ENCODE data around the gene RFX1.
"Not testable (repeated sequence)": the region's sequence is repeated elsewhere in the genome, so short reads cannot be mapped to it uniquely, and the experiment has no call there.

Gene RFX1

DNA sequence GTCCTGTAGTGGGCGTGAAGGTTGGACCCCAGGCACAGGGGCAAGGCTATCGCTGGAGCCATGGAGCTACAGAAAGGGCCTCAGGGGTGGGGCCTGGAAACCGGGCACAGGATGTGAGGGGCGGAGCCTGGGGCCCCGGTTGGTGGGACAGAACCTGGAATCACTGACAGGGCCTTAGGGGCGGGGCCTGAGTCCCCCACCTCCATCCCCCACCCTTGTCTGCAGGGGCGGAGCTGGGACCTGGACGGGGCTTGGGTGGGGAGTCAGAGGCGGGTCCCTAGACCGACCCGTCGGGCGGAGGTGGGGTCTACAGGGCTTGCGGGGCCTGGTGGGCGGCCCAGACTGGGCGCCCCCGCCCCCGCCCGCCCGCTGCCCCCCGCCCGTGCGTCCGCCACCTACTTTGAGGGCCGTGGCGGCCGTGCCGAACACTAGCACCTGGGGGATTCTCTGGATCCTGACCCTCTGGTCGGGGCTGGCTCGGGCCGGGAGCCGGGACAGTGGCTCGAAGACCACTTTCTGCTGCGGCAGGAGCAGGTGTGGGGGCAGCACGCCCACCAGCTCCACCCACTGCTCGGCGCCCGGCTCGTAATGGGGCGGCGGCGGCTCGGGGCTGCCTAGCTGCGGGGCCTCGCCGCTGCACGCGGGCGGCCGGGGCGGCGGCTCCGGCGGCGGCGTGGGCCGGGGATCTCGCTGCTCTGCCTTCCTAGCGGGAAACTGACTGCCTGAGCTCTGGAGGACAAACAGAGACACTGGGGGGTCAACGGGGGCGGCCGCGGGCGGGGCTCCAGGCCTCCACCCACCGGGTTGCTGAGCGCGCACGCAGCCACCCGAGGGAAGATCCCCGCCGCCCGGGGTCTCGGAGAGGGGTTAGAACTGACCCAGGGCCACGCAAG lies 27.5 kb downstream of the RFX1 start:
- DNase-seq: no peak

DNA sequence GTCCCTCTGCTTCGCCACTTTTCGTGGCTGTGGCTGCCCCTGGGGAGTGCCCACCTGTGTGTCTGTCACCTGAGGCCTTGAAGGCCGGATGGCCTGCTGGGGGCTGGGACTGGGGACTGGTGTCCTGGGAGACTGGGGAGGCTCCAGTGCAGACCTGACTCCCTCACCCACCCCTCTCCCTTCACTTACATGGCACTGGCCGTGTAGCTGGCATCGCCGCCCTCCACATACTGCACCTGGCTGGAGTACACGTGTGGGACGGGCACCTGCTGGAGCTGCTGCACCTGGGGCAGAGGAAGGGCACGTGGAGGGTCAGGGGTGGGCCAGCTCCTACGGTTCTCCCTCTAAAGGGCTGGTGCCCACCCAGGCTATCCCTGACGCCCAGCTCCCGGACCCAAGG lies 28.3 kb downstream of the RFX1 start:
- DNase-seq: no peak

DNA sequence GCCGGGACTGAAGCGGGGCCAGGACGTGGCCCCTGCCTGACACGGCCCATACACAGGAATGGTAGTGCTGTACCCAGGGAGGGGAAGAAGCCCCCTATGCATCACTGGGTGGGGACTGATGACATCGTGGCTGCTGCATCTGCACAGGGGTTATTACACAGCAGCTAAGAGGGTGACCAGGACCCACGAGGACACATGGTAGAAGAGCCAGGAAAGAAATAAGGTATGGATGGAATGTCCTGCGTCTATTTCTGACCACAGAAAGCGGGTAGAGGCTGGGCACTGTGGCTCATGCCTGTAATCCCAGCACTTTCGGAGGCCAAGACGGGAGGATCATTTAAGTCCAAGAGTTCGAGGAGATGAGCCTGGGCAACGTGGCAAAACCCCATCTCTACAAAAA lies 29.7 kb downstream of the RFX1 start:
- DNase-seq: no peak

DNA sequence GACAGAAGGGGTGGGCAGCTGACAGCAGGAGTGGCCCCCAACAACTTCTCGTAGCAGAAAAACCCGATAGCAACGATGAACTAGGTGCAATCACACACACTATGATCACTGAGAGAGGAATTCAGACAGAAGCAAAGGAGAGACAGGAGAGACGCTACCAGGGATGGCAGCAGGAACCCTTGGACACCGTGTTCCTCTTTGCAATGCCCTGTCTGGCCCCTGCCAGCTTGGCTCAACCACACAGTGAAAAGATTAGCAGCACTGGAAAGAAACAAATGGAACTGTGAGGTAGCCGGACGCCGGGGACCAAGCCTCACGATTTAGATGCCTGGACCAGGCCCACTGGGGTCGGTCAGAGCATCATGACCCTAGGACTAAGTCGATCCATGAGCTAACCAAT lies 30.2 kb downstream of the RFX1 start:
- no peak for DNase-seq

DNA sequence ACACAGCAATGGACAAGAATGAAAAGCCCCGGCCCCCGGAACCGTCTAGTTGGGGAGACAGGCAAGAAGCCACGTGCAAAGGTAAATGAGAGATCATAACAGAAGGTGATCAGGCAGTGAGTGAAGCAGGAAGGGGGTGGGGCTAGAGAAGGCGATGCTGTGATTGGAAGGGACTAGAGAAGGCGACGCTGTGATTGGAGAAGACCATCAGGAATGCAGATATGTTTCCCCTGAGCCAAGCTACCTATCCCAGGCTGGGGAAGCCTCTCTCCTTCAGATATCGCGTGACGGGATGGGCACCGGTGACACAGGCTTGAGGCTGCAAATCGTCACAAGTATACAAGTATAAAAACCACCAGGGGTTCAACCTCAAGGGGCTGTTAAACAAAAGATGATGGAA lies 32.0 kb downstream of the RFX1 start:
- DNase-seq: peak; percentile 15

- DNase-seq: not testable (repeated sequence)
Observed at GRCh38 chr19:13973479-13973878, 32.6 kb downstream of the RFX1 start.

- DNase-seq: no peak
Observed at GRCh38 chr19:13972368-13973155, 33.6 kb downstream of the RFX1 start.

GRCh38 chr19:13971868-13972267 lies 34.3 kb downstream of the RFX1 start:
- not testable (repeated sequence) for DNase-seq

GRCh38 chr19:13969897-13970296 lies 36.2 kb downstream of the RFX1 start:
- no peak for DNase-seq

- no peak for DNase-seq
Observed at GRCh38 chr19:13968999-13969398, 37.1 kb downstream of the RFX1 start.

GRCh38 chr19:13968383-13968935 lies 37.7 kb downstream of the RFX1 start:
- DNase-seq: no peak

GRCh38 chr19:13967206-13967605 lies 38.9 kb downstream of the RFX1 start:
- not testable (repeated sequence) for DNase-seq

DNA sequence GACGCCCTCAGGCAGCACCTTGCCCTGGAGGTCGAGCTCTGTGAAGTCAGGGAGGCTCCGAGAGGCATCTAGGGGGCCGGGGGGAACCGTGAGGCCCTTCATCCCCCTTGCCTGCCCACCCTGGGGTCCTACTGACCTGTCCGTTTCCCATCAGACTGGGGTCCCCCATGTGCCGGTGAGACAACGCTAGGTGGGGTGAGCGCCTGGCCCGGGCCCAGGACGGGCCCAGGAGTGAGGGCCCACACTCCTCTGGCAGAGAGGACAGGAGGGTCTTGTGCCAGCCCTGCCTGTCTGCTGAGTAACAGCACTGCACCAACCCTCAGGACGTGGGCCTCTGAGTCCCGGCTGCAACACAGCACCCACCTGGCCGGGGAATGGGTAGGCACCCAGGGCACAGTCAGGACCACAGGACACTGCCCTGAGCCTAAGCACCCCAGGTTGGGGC lies 39.4 kb downstream of the RFX1 start:
- no peak for DNase-seq

DNA sequence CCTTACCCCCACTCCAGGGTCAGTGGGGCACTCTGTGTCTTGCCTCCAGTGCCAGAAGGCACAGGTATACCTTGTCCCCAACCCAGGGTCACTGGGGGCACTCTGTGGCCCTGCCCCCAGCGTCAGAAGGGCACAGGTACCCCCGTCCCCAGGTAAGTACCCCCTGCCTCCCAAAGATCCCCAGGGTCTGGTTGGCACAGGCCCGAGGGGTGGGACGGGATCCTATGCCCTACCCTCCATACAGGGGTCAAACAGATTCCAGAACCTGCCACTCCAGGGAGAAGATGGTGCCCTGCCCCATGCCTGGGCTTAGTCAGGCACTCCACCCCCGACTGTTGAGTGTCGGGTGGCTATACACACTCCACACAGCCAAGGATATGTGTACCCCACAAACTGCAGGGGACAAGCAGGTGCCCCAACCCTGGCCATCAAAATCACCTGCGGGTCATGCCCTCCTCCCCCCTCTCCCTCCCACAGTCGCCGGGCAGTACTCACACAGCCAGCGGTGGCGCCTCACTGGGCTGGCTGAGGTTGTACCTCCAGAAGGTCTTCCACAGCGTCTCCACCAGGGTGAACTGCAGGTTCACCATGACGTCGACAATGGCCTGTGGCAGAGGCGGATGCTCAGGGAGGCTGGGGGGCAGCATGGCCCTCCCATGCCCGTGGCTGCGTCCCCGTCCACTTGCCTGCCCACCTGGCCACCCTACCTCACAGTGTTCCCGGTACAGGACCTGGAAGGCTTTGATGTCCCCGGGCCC lies 40.0 kb downstream of the RFX1 start:
- DNase-seq: no peak

DNA sequence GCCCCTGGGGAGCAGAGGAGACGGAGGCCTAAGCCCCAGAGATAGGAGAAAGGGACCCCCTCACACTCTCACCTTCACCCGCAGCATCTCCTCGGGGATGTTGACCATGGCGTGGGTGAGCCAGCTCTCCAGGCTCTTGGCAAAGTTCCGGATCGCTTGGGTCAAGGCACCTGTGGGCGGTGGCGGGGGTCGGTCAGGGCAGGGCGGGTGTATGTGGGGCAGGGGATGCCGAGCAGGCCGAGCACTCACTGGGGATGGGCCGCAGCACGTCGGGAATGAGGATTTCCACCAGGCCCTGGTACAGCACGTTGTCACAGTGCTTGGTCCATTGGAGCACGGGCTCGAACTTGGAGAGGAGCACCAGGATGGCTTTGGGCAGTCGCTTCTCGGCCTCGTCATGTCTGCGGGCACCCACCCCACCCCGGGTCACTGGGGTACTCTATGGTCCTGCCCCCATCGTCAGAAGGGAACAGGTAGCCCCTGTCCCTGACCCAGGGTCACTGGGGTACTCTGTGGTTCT lies 40.7 kb downstream of the RFX1 start:
- DNase-seq: no peak

DNA sequence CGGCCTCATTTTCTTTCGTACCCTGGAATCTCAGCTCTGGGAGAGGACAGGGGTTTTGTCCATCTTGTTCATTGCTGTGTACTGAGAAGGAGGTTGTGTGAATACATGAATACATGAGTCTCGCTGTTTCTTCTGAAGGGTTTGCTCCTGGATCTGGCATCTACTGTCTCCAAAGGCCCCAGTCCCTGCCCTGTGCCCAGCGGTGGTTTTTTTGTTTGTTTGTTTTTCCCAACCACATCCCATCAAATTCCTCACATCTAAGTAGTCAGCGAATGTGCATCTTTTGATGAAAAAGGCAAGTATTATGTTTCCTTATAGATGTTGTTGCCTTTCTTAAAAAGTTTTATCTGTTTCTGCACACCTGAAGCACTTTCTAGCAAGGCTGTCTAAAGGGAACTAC lies 41.3 kb downstream of the RFX1 start:
- DNase-seq: no peak

- no peak for DNase-seq
Observed at GRCh38 chr19:13963603-13964105, 42.5 kb downstream of the RFX1 start.

DNA sequence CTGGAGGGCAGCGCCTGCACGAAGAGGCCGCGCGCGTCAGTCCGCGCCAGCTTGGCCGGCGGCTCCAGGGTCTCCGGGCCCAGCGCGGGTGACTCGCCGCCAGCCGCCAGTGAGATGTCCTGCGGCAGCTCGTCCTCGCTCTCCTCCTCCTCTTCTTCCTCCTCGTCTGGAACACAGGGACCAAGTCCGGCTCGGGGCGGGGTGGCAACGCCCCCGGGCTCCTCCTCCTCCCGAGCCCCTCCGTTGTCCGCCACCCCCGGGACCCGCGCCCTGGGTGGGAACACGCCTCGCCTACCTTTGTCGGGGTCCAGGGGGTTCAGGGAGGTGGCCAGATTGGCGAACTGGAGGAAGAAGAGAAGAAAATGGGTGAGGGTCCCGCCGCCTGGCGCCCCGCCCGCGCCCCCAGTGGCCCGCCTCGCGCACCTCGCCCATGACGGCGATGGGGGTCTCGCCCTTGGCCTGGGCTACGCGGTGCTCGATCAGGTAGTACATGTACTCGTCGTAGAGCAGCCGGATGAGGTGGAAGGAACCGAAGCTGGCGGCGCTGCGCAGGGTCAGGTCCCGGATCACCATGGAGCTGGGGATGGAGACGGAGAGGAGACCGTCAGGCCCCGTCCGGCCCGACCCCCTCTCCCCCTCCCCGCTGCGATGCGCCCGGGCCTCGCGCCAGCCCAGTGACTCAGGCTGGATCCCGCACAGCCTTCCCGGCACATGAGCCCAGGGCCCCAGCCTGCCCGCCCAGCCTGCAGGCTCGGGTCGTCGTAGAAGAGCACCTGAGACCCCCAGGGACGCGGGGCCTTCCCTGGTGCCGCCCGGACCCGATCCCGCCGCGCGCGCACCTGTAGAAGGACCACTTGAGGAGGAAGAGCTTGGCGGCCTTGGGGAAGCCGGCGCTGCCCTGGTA lies 43.2 kb downstream of the RFX1 start:
- DNase-seq: no peak

- no peak for DNase-seq
Observed at GRCh38 chr19:13961826-13962698, 44.1 kb downstream of the RFX1 start.
